Left kidney (tissue), 8 donors: Measurements from ENCODE around the gene DEK. TPM values are rescaled to one million over a fixed set of nuclear protein-coding genes. Genes with fewer than 3 reads are reported as not detected.
"Not testable (repeated sequence)": the region's sequence is repeated elsewhere in the genome, so short reads cannot be mapped to it uniquely, and the experiment has no call there.

Source experiments
- DNase-seq: peaks from one replicate; pipeline ENCODE4 v3.0.0-alpha.2; 2013
- long read RNA-seq, 8 donors: transcript quantifications; one replicate each; lab custom pipeline, GENCODE V29; 2026
- polyA plus RNA-seq: library from polyadenylated mRNA; unstranded; fragments of 120-200 nt; gene quantifications from one replicate; pipeline ENCODE4 v1.2.1, GENCODE V29; 2013; ENCODE audit not compliant: insufficient read length

DEK gene
- polyA plus RNA-seq: 257 TPM
- long read RNA-seq, donor 1, transcript DEK-202 (11 exons, 3,427 nt): major isoform, 8 of 113 reads
- long read RNA-seq, donor 1, partial matches to known transcripts: 102 of 113 reads
- long read RNA-seq, donor 1, other reads (novel, unspliced or antisense): 0 of 113 reads
- long read RNA-seq, donor 2, transcript DEK-207 (4 exons, 661 nt): minor isoform, 7 of 75 reads
- long read RNA-seq, donor 2, transcript DEK-202 (11 exons, 3,427 nt): major isoform, 13 of 75 reads
- long read RNA-seq, donor 2, partial matches to known transcripts: 52 of 75 reads
- long read RNA-seq, donor 2, other reads (novel, unspliced or antisense): 0 of 75 reads
- long read RNA-seq, donor 3, transcript DEK-202 (11 exons, 3,427 nt): major isoform, 17 of 68 reads
- long read RNA-seq, donor 3, partial matches to known transcripts: 49 of 68 reads
- long read RNA-seq, donor 3, other reads (novel, unspliced or antisense): 0 of 68 reads
- long read RNA-seq, donor 4, partial matches to known transcripts: 8 of 13 reads
- long read RNA-seq, donor 4, other reads (novel, unspliced or antisense): 0 of 13 reads
- long read RNA-seq, donor 5, transcript DEK-202 (11 exons, 3,427 nt): major isoform, 40 of 120 reads
- long read RNA-seq, donor 5, partial matches to known transcripts: 79 of 120 reads
- long read RNA-seq, donor 5, other reads (novel, unspliced or antisense): 0 of 120 reads
- long read RNA-seq, donor 6, transcript DEK-207 (4 exons, 661 nt): minor isoform, 6 of 154 reads
- long read RNA-seq, donor 6, transcript DEK-202 (11 exons, 3,427 nt): major isoform, 16 of 154 reads
- long read RNA-seq, donor 6, partial matches to known transcripts: 130 of 154 reads
- long read RNA-seq, donor 6, other reads (novel, unspliced or antisense): 0 of 154 reads
- long read RNA-seq, donor 7, transcript DEK-207 (4 exons, 661 nt): minor isoform, 5 of 114 reads
- long read RNA-seq, donor 7, transcript DEK-202 (11 exons, 3,427 nt): major isoform, 16 of 114 reads
- long read RNA-seq, donor 7, partial matches to known transcripts: 90 of 114 reads
- long read RNA-seq, donor 7, other reads (novel, unspliced or antisense): 0 of 114 reads
- long read RNA-seq, donor 8, transcript DEK-202 (11 exons, 3,427 nt): major isoform, 7 of 26 reads
- long read RNA-seq, donor 8, partial matches to known transcripts: 19 of 26 reads
- long read RNA-seq, donor 8, other reads (novel, unspliced or antisense): 0 of 26 reads

GRCh38 chr6:18264219-18264922 lies at the start of gene DEK:
Gene DEK, minus strand, starts transcription at chr6:18264530. Its CDS starts 543 bp downstream, at chr6:18263987.
- DNase-seq: peak; percentile 88

- DNase-seq: no peak
These were observed 48.0 kb upstream of the DEK start for GRCh38 chr6:18312368-18312767.

- DNase-seq: not testable (repeated sequence)
These were observed 45.7 kb upstream of the DEK start for GRCh38 chr6:18310010-18310409.

- DNase-seq: no peak
These were observed 44.7 kb upstream of the DEK start for GRCh38 chr6:18309046-18309445.

GRCh38 chr6:18308070-18308735 lies 43.9 kb upstream of the DEK start:
- no peak for DNase-seq

GRCh38 chr6:18306977-18307376 lies 42.6 kb upstream of the DEK start:
- no peak for DNase-seq

GRCh38 chr6:18302561-18303439 lies 38.5 kb upstream of the DEK start:
- DNase-seq: no peak

- DNase-seq: no peak
These were observed 29.0 kb upstream of the DEK start for GRCh38 chr6:18293076-18293904.

GRCh38 chr6:18289283-18289682 lies 25.0 kb upstream of the DEK start:
- no peak for DNase-seq

GRCh38 chr6:18284261-18284660 lies 19.9 kb upstream of the DEK start:
- DNase-seq: no peak

GRCh38 chr6:18281564-18281963 lies 17.2 kb upstream of the DEK start:
- no peak for DNase-seq

- DNase-seq: no peak
These were observed 15.8 kb upstream of the DEK start for GRCh38 chr6:18280084-18280483.

GRCh38 chr6:18279422-18279821 lies 15.1 kb upstream of the DEK start:
- no peak for DNase-seq

GRCh38 chr6:18277237-18278006 lies 13.1 kb upstream of the DEK start:
- peak; percentile 25 for DNase-seq

GRCh38 chr6:18276610-18277236 lies 12.4 kb upstream of the DEK start:
- no peak for DNase-seq

GRCh38 chr6:18270216-18270615 lies 5.9 kb upstream of the DEK start:
- no peak for DNase-seq

- no peak for DNase-seq
These were observed 5.4 kb upstream of the DEK start for GRCh38 chr6:18269717-18270116.

GRCh38 chr6:18269253-18269652 lies 4.9 kb upstream of the DEK start:
- DNase-seq: no peak
